HL-60 (cell line): ENCODE data around the gene TCERG1.

Experiments
- DNase-seq, 2 experiments: peaks; one replicate each; pipeline ENCODE4 v3.0.0-alpha.2; 2010 to 2020; ENCODE audit warnings: low read depth in 1 of 2, low spot score in 1 of 2
- H3K27ac ChIP-seq: fragments of 250-450 bp; sonication (Bioruptor Pico); replicated peaks from 2 replicates; pipeline ENCODE4 v1.5.1; 2020; ENCODE audit warnings: mild to moderate bottlenecking, moderate library complexity
- H3K27me3 ChIP-seq: fragments of 250-450 bp; sonication (Bioruptor Pico); 2 replicates; pipeline ENCODE4 v1.5.1; 2021; ENCODE audit warnings: mild to moderate bottlenecking, moderate library complexity; ENCODE audit not compliant: insufficient read depth, poor library complexity, severe bottlenecking
- H3K4me3 ChIP-seq: replicated peaks from 2 replicates; pipeline ENCODE4 v1.5.1; 2011; ENCODE audit warnings: mild to moderate bottlenecking, control low read depth, low read length; ENCODE audit not compliant: insufficient read depth
- GABPA ChIP-seq: IDR thresholded peaks from 2 replicates; pipeline ENCODE4 v1.6.1; 2012; ENCODE audit warnings: low read depth
- POLR2AphosphoS5 ChIP-seq: IDR thresholded peaks from 2 replicates; pipeline ENCODE4 v1.6.1; 2012; ENCODE audit warnings: low read depth
- SPI1 ChIP-seq: IDR thresholded peaks from 2 replicates; pipeline ENCODE4 v1.6.1; 2012; ENCODE audit warnings: low read depth, mild to moderate bottlenecking, borderline replicate concordance
- TF ChIP-seq, protein P1 (sequence below): IDR thresholded peaks from 2 replicates; pipeline ENCODE4 v1.6.1; 2012; ENCODE audit warnings: low read depth; ENCODE audit not compliant: insufficient replicate concordance
- TF ChIP-seq, protein P2 (sequence below): IDR thresholded peaks from one replicate; pipeline ENCODE4 v1.5.1; 2011; ENCODE audit warnings: low read length, control low read depth, inconsistent platforms; ENCODE audit not compliant: insufficient read depth

Gene TCERG1

GRCh38 chr5:146447734-146448380 is 724 bp downstream of the TCERG1 start:
- Histone ChIP-seq H3K27ac (peak overlapping the region; percentile 98), H3K4me3 (peak overlapping the region; percentile 93), H3K27me3 (no peaks in the 10 kb centered on the region)
- TF ChIP-seq GABPA: no peak
- no peak; the same call in 1 of the 2 replicates for TF ChIP-seq POLR2AphosphoS5
- TF ChIP-seq, protein P1, sequence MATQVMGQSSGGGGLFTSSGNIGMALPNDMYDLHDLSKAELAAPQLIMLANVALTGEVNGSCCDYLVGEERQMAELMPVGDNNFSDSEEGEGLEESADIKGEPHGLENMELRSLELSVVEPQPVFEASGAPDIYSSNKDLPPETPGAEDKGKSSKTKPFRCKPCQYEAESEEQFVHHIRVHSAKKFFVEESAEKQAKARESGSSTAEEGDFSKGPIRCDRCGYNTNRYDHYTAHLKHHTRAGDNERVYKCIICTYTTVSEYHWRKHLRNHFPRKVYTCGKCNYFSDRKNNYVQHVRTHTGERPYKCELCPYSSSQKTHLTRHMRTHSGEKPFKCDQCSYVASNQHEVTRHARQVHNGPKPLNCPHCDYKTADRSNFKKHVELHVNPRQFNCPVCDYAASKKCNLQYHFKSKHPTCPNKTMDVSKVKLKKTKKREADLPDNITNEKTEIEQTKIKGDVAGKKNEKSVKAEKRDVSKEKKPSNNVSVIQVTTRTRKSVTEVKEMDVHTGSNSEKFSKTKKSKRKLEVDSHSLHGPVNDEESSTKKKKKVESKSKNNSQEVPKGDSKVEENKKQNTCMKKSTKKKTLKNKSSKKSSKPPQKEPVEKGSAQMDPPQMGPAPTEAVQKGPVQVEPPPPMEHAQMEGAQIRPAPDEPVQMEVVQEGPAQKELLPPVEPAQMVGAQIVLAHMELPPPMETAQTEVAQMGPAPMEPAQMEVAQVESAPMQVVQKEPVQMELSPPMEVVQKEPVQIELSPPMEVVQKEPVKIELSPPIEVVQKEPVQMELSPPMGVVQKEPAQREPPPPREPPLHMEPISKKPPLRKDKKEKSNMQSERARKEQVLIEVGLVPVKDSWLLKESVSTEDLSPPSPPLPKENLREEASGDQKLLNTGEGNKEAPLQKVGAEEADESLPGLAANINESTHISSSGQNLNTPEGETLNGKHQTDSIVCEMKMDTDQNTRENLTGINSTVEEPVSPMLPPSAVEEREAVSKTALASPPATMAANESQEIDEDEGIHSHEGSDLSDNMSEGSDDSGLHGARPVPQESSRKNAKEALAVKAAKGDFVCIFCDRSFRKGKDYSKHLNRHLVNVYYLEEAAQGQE: no peak
- TF ChIP-seq SPI1: no peak
- TF ChIP-seq, protein P2, sequence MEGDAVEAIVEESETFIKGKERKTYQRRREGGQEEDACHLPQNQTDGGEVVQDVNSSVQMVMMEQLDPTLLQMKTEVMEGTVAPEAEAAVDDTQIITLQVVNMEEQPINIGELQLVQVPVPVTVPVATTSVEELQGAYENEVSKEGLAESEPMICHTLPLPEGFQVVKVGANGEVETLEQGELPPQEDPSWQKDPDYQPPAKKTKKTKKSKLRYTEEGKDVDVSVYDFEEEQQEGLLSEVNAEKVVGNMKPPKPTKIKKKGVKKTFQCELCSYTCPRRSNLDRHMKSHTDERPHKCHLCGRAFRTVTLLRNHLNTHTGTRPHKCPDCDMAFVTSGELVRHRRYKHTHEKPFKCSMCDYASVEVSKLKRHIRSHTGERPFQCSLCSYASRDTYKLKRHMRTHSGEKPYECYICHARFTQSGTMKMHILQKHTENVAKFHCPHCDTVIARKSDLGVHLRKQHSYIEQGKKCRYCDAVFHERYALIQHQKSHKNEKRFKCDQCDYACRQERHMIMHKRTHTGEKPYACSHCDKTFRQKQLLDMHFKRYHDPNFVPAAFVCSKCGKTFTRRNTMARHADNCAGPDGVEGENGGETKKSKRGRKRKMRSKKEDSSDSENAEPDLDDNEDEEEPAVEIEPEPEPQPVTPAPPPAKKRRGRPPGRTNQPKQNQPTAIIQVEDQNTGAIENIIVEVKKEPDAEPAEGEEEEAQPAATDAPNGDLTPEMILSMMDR: no peak
- peak in 1 of 2 experiments; percentile 42 for DNase-seq

- no peaks in the 10 kb centered on the region for H3K27me3 ChIP-seq
- H3K4me3 ChIP-seq: peak overlapping the region; percentile 93
- DNase-seq: no peak
- TF ChIP-seq, protein P1: peak; percentile 86
- TF ChIP-seq GABPA: no peak
- TF ChIP-seq, protein P2: no peak
- H3K27ac ChIP-seq: no peak overlapping the region; the same call in 1 of the 2 replicates
These were observed 1.8 kb downstream of the TCERG1 start for GRCh38 chr5:146448783-146449519.

- no peak for DNase-seq
- H3K4me3 ChIP-seq: peak overlapping the region; percentile 93; the same call in 1 of the 2 replicates
- H3K27ac ChIP-seq: no peak overlapping the region
- H3K27me3 ChIP-seq: no peaks in the 10 kb centered on the region
- TF ChIP-seq POLR2AphosphoS5 (no peak), SPI1 (no peak), GABPA (no peak)
- TF ChIP-seq, protein P2: no peak
- TF ChIP-seq, protein P1: no peak
These were observed 2.9 kb downstream of the TCERG1 start for GRCh38 chr5:146450002-146450401.
